Ishikawa (cell line): ENCODE data around the gene RPL6.
A peak's percentile ranks its signal among the peaks of the same experiment; 100 is the strongest.

Source experiments
- CEBPB ChIP-seq: IDR thresholded peaks from 2 replicates; pipeline ENCODE4 v1.6.1; 2012
- CREB1 ChIP-seq: IDR thresholded peaks from 2 replicates; pipeline ENCODE4 v1.6.1; 2012; ENCODE audit warnings: low read depth
- EGR1 ChIP-seq: IDR thresholded peaks from 2 replicates; pipeline ENCODE4 v1.6.1; 2012
- EP300 ChIP-seq: IDR thresholded peaks from 2 replicates; pipeline ENCODE4 v1.6.1; 2012; ENCODE audit warnings: borderline replicate concordance
- FOXM1 ChIP-seq: IDR thresholded peaks from 2 replicates; pipeline ENCODE4 v1.6.1; 2012; ENCODE audit warnings: low read depth, borderline replicate concordance
- MAX ChIP-seq: IDR thresholded peaks from 2 replicates; pipeline ENCODE4 v1.6.1; 2012
- NFIC ChIP-seq: IDR thresholded peaks from 2 replicates; pipeline ENCODE4 v1.6.1; 2012
- RAD21 ChIP-seq: IDR thresholded peaks from 2 replicates; pipeline ENCODE4 v1.6.1; 2012; ENCODE audit warnings: low read depth
- REST ChIP-seq: IDR thresholded peaks from 2 replicates; pipeline ENCODE4 v1.6.1; 2012; ENCODE audit warnings: low read depth, mild to moderate bottlenecking
- TAF1 ChIP-seq: IDR thresholded peaks from 2 replicates; pipeline ENCODE4 v1.6.1; 2012; ENCODE audit warnings: low read depth, mild to moderate bottlenecking
- TCF12 ChIP-seq: IDR thresholded peaks from 2 replicates; pipeline ENCODE4 v1.6.1; 2012; ENCODE audit warnings: low read depth
- TEAD4 ChIP-seq: IDR thresholded peaks from 2 replicates; pipeline ENCODE4 v1.6.1; 2012
- USF1 ChIP-seq: IDR thresholded peaks from 2 replicates; pipeline ENCODE4 v1.6.1; 2012
- YY1 ChIP-seq: IDR thresholded peaks from 2 replicates; pipeline ENCODE4 v1.6.1; 2012; ENCODE audit warnings: low read depth
- ZBTB7A ChIP-seq: IDR thresholded peaks from 2 replicates; pipeline ENCODE4 v1.6.1; 2012; ENCODE audit warnings: low read depth

RPL6 gene

GRCh38 chr12:112422531-112422930, 13.1 kb upstream of the RPL6 start:
- TF ChIP-seq NFIC (no peak), TEAD4 (no peak), MAX (no peak), REST (no peak), RAD21 (no peak), YY1 (no peak), ZBTB7A (no peak), USF1 (no peak), TCF12 (no peak), EGR1 (no peak), TAF1 (no peak), CREB1 (no peak), FOXM1 (no peak), CEBPB (no peak), EP300 (no peak)

GRCh38 chr12:112421363-112421762, 12.0 kb upstream of the RPL6 start:
- no peak for TF ChIP-seq ZBTB7A
- no peak for TF ChIP-seq TEAD4
- no peak for TF ChIP-seq TCF12
- no peak for TF ChIP-seq CREB1
- TF ChIP-seq USF1: no peak
- TF ChIP-seq YY1: no peak
- TF ChIP-seq TAF1: no peak
- TF ChIP-seq EP300: no peak
- no peak for TF ChIP-seq MAX
- TF ChIP-seq CEBPB: no peak

- TF ChIP-seq EGR1: no peak
- no peak for TF ChIP-seq TEAD4
- TF ChIP-seq USF1: no peak
- no peak for TF ChIP-seq TCF12
- no peak for TF ChIP-seq REST
- no peak for TF ChIP-seq MAX
- no peak for TF ChIP-seq CEBPB
- no peak for TF ChIP-seq RAD21
- no peak for TF ChIP-seq CREB1
- no peak for TF ChIP-seq YY1
Observed at GRCh38 chr12:112420740-112421139, 11.3 kb upstream of the RPL6 start.

GRCh38 chr12:112419297-112420133, 10.1 kb upstream of the RPL6 start:
- TF ChIP-seq USF1: peak; percentile 65
- TF ChIP-seq CREB1: no peak
- TF ChIP-seq EP300: no peak
- no peak for TF ChIP-seq ZBTB7A
- TF ChIP-seq EGR1: no peak
- peak; percentile 82 for TF ChIP-seq CEBPB
- TF ChIP-seq REST: no peak
- peak; percentile 60; the same call in 1 of the 2 replicates for TF ChIP-seq MAX
- TF ChIP-seq TEAD4: peak; percentile 87
- no peak for TF ChIP-seq RAD21
- TF ChIP-seq TAF1: no peak
